Activated T-helper 1 cell treated with Interleukin-2 at 50 U/mL for 16 hours (primary cell): ENCODE data around the gene INTS1.
"Not testable (repeated sequence)": the region's sequence is repeated elsewhere in the genome, so short reads cannot be mapped to it uniquely, and the experiment has no call there.

Experiments used
- DNase-seq: peaks from one replicate; pipeline ENCODE4 v3.0.0-alpha.2; 2020; ENCODE audit warnings: low read depth

The INTS1 gene

GRCh38 chr7:1460821-1461645 is 43.2 kb downstream of the INTS1 start:
- no peak for DNase-seq

- DNase-seq, result no peak
Measured at GRCh38 chr7:1459920-1460820, 44.0 kb downstream of the INTS1 start.

DNA sequence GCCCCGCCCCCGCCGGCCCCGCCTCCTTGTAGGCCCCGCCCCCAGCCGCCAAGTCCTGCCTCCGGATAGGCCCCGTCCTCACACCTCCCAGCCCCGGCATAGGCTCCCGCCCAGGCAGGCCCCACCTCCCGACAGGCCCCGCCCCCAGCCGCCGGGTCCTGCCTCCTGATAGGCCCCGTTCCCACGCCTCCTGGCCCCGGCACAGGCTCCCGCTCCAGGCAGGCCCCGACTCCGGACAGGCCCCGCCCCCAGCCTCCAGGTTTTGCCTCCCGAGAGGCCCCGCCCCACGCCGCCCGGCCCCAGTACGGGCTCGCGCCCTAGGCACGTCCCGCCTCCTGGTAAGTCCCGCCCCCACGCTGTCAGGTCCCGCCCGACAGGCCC is 44.7 kb downstream of the INTS1 start:
- peak; percentile 96 for DNase-seq

- peak; percentile 15 for DNase-seq
Measured at GRCh38 chr7:1458683-1459511, 45.3 kb downstream of the INTS1 start, which contains the start of gene MICALL2. Gene MICALL2, minus strand, starts transcription at chr7:1459470. Its CDS starts 144 bp downstream, at chr7:1459326.

- no peak for DNase-seq
Measured at GRCh38 chr7:1457949-1458682, 46.1 kb downstream of the INTS1 start.

GRCh38 chr7:1457059-1457948 is 46.9 kb downstream of the INTS1 start:
- no peak for DNase-seq

DNA sequence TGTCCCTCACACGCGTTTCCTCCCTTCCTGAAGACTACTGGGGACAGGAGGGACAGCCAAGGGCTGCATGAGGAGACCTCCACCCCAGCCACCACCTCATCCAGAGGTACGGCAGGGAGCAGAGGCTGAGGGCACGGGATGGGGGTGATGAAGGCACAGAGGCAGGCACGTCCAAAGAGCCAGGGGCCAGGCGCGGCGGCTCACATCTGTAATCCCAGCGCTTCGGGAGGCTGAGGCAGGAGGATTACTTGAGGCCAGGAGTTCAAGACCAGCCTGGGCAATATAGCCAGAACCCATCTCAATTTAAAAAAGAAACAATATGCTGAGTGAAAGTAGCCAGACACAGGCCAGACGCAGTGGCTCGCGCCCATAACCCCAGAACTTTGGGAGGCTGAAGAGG is 48.2 kb downstream of the INTS1 start:
- DNase-seq, result no peak

- DNase-seq, result no peak
Measured at GRCh38 chr7:1455241-1455939, 48.8 kb downstream of the INTS1 start.

- DNase-seq, result no peak
Measured at GRCh38 chr7:1454542-1454941, 49.6 kb downstream of the INTS1 start.

GRCh38 chr7:1452205-1452604 is 52.0 kb downstream of the INTS1 start:
- no peak for DNase-seq

GRCh38 chr7:1450987-1451386 is 53.2 kb downstream of the INTS1 start:
- no peak for DNase-seq

GRCh38 chr7:1450431-1450830 is 53.8 kb downstream of the INTS1 start:
- no peak for DNase-seq

DNA sequence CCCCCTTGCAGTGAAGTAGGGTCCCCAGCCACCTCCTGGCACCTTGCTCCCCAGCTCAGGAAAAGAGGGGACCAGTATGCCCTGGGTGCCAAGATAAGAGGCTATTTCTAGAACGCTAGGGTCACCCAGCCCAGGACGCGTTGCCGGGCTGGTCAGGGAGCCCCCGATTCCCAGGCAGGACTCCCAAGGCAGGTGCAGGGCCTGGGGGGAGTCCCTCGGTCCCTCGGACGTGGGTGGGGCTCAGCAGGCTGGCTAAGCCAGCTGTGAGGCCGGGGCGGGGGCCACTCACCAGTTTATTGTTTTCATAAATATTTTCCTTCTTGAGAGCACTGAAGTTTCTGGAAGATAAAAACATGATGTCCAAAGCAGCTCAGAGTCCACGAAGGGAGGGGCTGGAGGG is 54.2 kb downstream of the INTS1 start:
- DNase-seq, result no peak

DNA sequence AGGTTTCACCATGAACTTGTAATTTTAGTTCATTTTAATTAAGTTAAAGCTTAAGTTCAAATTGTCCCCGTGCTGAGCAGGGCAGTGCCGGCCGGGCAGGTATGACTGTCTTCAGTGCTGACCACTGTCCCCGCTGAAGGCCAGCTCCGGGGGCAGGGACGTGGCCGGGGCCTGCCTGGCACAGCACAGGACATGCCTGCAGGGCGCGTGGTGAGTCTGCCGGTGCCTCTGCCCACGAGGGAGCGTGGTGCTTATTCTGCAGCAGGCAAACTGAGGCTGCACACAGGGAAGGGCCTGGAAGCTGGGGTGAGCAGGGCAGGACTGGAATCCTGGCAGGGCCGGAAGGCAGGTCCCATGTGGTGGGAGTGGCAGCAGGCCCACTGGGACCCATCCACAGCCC is 54.7 kb downstream of the INTS1 start:
- no peak for DNase-seq

- DNase-seq, result no peak
Measured at GRCh38 chr7:1448958-1449357, 55.2 kb downstream of the INTS1 start.

DNA sequence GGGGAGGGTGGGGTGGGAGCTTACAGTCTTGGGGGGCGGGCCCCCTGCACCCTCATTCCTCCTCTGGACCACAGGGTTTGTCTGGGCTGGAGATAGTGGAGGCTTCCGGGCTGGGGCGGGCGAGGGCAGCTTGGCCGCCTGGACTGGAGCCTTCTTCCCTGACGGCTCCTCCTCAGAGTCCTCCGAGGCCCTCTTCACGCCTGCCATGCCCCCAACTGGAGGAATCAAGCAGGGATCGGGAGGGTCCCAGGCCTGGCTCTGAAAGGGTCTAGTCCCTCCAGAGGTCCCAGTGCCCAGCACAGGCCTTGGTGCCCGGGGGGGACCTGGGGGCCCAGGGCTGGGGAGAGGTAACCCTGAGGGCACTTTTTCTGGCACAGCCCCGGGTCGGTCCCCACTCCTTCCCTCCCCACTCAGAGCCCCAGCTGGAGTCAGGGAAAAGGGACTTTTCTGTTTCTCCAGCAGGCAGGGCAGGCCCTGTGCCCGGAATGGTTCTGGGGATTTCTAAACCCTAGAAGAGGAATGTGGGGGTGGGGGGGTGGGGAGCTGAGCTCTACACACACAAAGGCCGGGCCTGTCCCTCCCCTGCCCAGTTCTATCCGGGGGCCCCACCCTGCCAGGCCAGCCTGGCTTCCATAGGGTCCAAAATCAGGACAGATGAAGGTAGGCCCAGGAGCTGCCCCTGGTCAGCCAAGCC is 56.5 kb downstream of the INTS1 start:
- DNase-seq, result no peak

DNA sequence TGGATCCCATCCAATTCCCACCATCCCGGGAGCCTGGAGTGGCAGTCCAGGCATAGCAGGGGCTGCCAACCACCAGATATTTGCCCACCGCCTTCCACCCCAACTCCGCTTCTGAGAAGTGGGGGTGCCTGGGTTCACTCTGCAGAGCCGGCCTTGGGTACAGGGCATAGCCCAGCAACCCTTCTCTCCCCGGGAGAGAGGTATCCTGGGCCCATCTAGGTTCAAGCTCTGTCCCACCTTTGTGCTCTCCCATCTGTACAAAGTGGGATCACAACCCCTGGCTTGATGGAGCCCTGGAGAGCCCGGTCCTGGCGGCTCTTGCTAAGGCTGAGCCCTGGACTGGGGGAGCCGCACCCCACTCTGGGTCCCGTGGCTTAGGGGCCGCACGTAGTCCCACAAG is 57.1 kb downstream of the INTS1 start:
- DNase-seq, result no peak

DNA sequence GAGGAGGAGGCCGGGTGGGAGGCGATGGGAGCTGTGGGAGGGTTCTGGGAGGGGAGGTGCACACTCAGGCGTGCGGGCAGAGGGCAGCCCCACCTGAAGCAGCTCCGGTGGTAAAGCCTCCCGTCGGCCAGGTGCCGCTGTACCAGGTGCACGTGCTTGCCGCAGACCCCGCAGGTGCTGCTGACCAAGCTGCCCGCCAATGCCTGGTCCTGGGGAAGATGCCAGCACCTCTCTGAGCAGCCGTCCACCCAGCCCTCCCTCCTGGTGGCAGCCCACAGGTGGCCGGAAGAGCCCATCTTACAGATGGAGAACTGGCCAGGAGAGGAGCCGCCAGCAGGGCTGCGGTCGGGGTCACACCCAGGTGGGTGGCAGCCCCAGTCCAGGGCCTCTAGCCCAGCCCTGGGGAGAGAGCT is 57.6 kb downstream of the INTS1 start:
- no peak for DNase-seq

- DNase-seq, result not testable (repeated sequence)
Measured at GRCh38 chr7:1446026-1446425, 58.2 kb downstream of the INTS1 start.
